PC-9 (cell line): ENCODE results near the gene SENP8. TPM values are rescaled to one million over a fixed set of nuclear protein-coding genes. Genes with fewer than 3 reads are reported as not detected.

Source experiments
- BruUV-seq: library from RNA; stranded (reverse); fragments of 400-500 nt; replicated peaks from 2 replicates; lab custom pipeline; 2021; lab: Mats Ljungman, UMichigan
- CTCF ChIA-PET: fragments of 300-600 bp; sonication (Branson Sonifier 250); formaldehyde crosslinking; loops from one replicate; lab custom pipeline; 2022; ENCODE audit warnings: antibody characterized with exemption; lab: Charles Lee
- POLR2A ChIA-PET: fragments of 300-600 bp; sonication (Branson Sonifier 250); formaldehyde crosslinking; loops from one replicate; lab custom pipeline; 2022; ENCODE audit warnings: antibody characterized with exemption; ENCODE audit not compliant: unreplicated experiment; lab: Charles Lee
- DNase-seq, 2 experiments: peaks; one replicate each; pipeline versions ENCODE4 v3.0.0 to v3.0.0-alpha.2; 2015 to 2022; ENCODE audit warnings: mixed read lengths in 1 of 2
- H2AFZ ChIP-seq: fragments of 200-600 bp; sonication (generic); 2 replicates; pipeline ENCODE4 v1.8.1; 2017; ENCODE audit warnings: antibody characterized with exemption
- H3F3A ChIP-seq: fragments of 200-600 bp; sonication (generic); 2 replicates; pipeline ENCODE4 v1.8.1; 2017; ENCODE audit warnings: antibody characterized with exemption, mild to moderate bottlenecking, low read depth; ENCODE audit not compliant: insufficient read depth
- H3K27ac ChIP-seq: fragments of 200-600 bp; sonication (generic); 2 replicates; pipeline ENCODE4 v1.6.1; 2016; ENCODE audit warnings: mixed run types
- H3K27me3 ChIP-seq: fragments of 200-600 bp; sonication (generic); 2 replicates; pipeline ENCODE4 v1.6.1; 2016; ENCODE audit warnings: low read depth, mixed run types; ENCODE audit not compliant: insufficient read depth
- H3K36me3 ChIP-seq: fragments of 200-600 bp; sonication (generic); 2 replicates; pipeline ENCODE4 v1.6.1; 2016; ENCODE audit warnings: low read depth, mixed run types
- H3K4me1 ChIP-seq: fragments of 200-600 bp; sonication (generic); replicated peaks from 2 replicates; pipeline ENCODE4 v1.6.1; 2016; ENCODE audit warnings: mixed run types; ENCODE audit not compliant: insufficient read depth
- H3K4me2 ChIP-seq: fragments of 200-600 bp; sonication (generic); 2 replicates; pipeline ENCODE4 v1.6.1; 2017; ENCODE audit warnings: mixed run types
- H3K4me3 ChIP-seq: fragments of 200-600 bp; sonication (generic); 2 replicates; pipeline ENCODE4 v1.6.1; 2016; ENCODE audit warnings: mixed run types
- H3K79me2 ChIP-seq: fragments of 200-600 bp; sonication (generic); 2 replicates; pipeline ENCODE4 v1.6.1; 2017; ENCODE audit warnings: low read depth, mixed run types
- H3K9me2 ChIP-seq: fragments of 200-600 bp; sonication (generic); 2 replicates; pipeline ENCODE4 v1.8.1; 2017; ENCODE audit warnings: mild to moderate bottlenecking; ENCODE audit not compliant: insufficient read depth
- H3K9me3 ChIP-seq: fragments of 200-600 bp; sonication (generic); 2 replicates; pipeline ENCODE4 v1.8.1; 2016; ENCODE audit warnings: low read depth; ENCODE audit not compliant: insufficient read depth
- H4K20me1 ChIP-seq: fragments of 200-600 bp; sonication (generic); 2 replicates; pipeline ENCODE4 v1.8.1; 2017; ENCODE audit not compliant: insufficient read depth
- EZH2 ChIP-seq: fragments of 200-600 bp; sonication (generic); IDR thresholded peaks from 2 replicates; pipeline ENCODE4 v1.8.0; 2017; ENCODE audit warnings: antibody characterized with exemption, low read depth
- intact Hi-C: fragments of 100-400 bp; cut with micrococcal nuclease; formaldehyde crosslinking; loops from one replicate; pipeline ENCODE4 v1.10.0; 2022; ENCODE audit not compliant: unreplicated experiment
- total RNA-seq: library from RNA; stranded (reverse); gene quantifications from 2 replicates; pipeline ENCODE4 v1.2.3, GENCODE V29; 2021
- TF ChIP-seq, protein P1 (sequence below): fragments of 200-600 bp; sonication (generic); conservative IDR thresholded peaks from 2 replicates; pipeline ENCODE4 v1.6.1; 2017; ENCODE audit warnings: mixed run types, antibody characterized with exemption, mild to moderate bottlenecking, moderate library complexity

SENP8 gene
- total RNA-seq, 1 experiment from 2014 or later: 3.8 TPM

- Histone ChIP-seq H3K4me1 (peaks cover 28% of the 10 kb centered on the region), H3K36me3 (no peaks in the 10 kb centered on the region), H2AFZ (peak overlapping the region; percentile 45; the same call in 1 of the 2 replicates), H3K27ac (no peak overlapping the region), H3K4me2 (peak overlapping the region; percentile 60), H3K27me3 (no peaks in the 10 kb centered on the region), H3F3A (peaks cover 12% of the 10 kb centered on the region; the same call in 1 of the 2 replicates), H3K79me2 (no peaks in the 10 kb centered on the region), H4K20me1 (no peaks in the 10 kb centered on the region), H3K9me2 (no peaks in the 10 kb centered on the region), H3K9me3 (no peaks in the 10 kb centered on the region), H3K4me3 (peak overlapping the region; percentile 4; the same call in 1 of the 2 replicates)
- CTCF ChIA-PET: interaction anchor here (0.5 to 1.0 kb wide), 4 partner anchors 28 to 412 kb away, joined by 3 to 6 read pairs (median 4); no protein-coding TSS in a partner anchor
- TF ChIP-seq, protein P1, sequence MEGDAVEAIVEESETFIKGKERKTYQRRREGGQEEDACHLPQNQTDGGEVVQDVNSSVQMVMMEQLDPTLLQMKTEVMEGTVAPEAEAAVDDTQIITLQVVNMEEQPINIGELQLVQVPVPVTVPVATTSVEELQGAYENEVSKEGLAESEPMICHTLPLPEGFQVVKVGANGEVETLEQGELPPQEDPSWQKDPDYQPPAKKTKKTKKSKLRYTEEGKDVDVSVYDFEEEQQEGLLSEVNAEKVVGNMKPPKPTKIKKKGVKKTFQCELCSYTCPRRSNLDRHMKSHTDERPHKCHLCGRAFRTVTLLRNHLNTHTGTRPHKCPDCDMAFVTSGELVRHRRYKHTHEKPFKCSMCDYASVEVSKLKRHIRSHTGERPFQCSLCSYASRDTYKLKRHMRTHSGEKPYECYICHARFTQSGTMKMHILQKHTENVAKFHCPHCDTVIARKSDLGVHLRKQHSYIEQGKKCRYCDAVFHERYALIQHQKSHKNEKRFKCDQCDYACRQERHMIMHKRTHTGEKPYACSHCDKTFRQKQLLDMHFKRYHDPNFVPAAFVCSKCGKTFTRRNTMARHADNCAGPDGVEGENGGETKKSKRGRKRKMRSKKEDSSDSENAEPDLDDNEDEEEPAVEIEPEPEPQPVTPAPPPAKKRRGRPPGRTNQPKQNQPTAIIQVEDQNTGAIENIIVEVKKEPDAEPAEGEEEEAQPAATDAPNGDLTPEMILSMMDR: peak; percentile 93
- no peak for TF ChIP-seq EZH2
- POLR2A ChIA-PET: interaction anchor here (0.7 kb wide), 1 partner anchor 412 kb away, joined by 4 read pairs; no protein-coding TSS in a partner anchor
- DNase-seq: peak; percentile 68 to 81
- BruUV-seq: no TSS peak
- intact Hi-C loops: loop anchor here (1.0 to 5.0 kb wide), 6 partner anchors 38 to 707 kb away; partner anchors contain the start of genes MYO9A and SENP8
These were observed 37.7 kb downstream of the SENP8 start for GRCh38 chr15:72155635-72156616.

GRCh38 chr15:72156928-72157327 lies 38.7 kb downstream of the SENP8 start:
- ChIA-PET POLR2A (interaction anchor here (0.6 to 0.7 kb wide), 3 partner anchors 28 to 413 kb away, joined by 3 to 4 read pairs (median 4); no protein-coding TSS in a partner anchor), CTCF (no interaction called here)
- Histone ChIP-seq H2AFZ (no peak overlapping the region), H3K4me3 (no peak overlapping the region), H3K9me2 (no peaks in the 10 kb centered on the region), H3F3A (peaks cover 12% of the 10 kb centered on the region; the same call in 1 of the 2 replicates), H4K20me1 (no peaks in the 10 kb centered on the region), H3K4me2 (no peak overlapping the region), H3K27ac (no peak overlapping the region), H3K36me3 (no peaks in the 10 kb centered on the region), H3K27me3 (no peaks in the 10 kb centered on the region), H3K79me2 (no peaks in the 10 kb centered on the region), H3K9me3 (no peaks in the 10 kb centered on the region), H3K4me1 (peaks cover 28% of the 10 kb centered on the region)
- no peak for DNase-seq
- no peak for TF ChIP-seq EZH2
- TF ChIP-seq, protein P1: no peak
- no TSS peak for BruUV-seq
- intact Hi-C loops: loop anchor here (1.0 to 5.0 kb wide), 3 partner anchors 356 to 625 kb away; no protein-coding TSS in a partner anchor

DNA sequence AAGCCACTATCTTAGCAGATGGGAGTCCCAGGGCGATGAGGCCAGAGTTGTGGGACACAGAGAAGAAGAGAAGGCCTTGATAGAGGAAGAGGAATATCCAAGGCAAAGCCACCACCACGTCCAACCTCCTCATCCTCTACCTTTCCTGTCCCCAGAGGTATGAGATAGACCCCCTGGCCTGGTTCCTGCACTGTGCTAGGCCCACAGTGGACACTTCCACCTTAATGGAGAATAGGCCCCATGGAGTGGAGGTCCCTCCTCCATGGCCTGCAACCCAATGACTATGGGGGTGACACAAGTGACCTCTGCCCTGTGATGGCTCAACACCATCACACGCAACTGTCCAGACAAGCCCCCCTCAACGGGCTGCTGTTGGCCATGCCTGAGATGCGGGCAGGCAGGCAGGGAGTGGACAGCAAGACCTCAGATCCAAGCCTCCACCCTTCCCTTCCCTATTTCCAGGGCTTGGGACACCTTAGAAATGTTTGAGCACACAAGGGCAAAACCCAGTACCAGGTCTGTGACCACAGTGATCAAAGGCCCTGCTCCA lies 42.6 kb downstream of the SENP8 start:
- ChIA-PET POLR2A (no interaction called here), CTCF (no interaction called here)
- no peak for TF ChIP-seq EZH2
- TF ChIP-seq, protein P1: no peak
- H3K4me1 ChIP-seq: peaks cover 14% of the 10 kb centered on the region
- no peaks in the 10 kb centered on the region for H3K27me3 ChIP-seq
- H3K9me2 ChIP-seq: no peaks in the 10 kb centered on the region
- no peaks in the 10 kb centered on the region for H4K20me1 ChIP-seq
- DNase-seq: no peak
- H2AFZ ChIP-seq: no peak overlapping the region
- no TSS peak for BruUV-seq
- intact Hi-C loops: no loop called here
- peaks cover 4% of the 10 kb centered on the region; the same call in 1 of the 2 replicates for H3K79me2 ChIP-seq
- H3K9me3 ChIP-seq: no peaks in the 10 kb centered on the region
- no peak overlapping the region for H3K4me3 ChIP-seq
- H3K27ac ChIP-seq: no peak overlapping the region
- H3K4me2 ChIP-seq: no peak overlapping the region
- H3F3A ChIP-seq: peaks cover 5% of the 10 kb centered on the region; the same call in 1 of the 2 replicates
- H3K36me3 ChIP-seq: peaks cover 7% of the 10 kb centered on the region
